Limb (tissue), 2 donors: ENCODE data around the gene PARD3B.
"Not testable (repeated sequence)": the region's sequence is repeated elsewhere in the genome, so short reads cannot be mapped to it uniquely, and the experiment has no call there.

ENCODE experiments used
- DNase-seq, 2 donors: peaks; one replicate each; pipeline ENCODE4 v3.0.0-alpha.2; 2016; ENCODE audit errors: extremely low spot score in 2 of 2

The PARD3B gene

DNA sequence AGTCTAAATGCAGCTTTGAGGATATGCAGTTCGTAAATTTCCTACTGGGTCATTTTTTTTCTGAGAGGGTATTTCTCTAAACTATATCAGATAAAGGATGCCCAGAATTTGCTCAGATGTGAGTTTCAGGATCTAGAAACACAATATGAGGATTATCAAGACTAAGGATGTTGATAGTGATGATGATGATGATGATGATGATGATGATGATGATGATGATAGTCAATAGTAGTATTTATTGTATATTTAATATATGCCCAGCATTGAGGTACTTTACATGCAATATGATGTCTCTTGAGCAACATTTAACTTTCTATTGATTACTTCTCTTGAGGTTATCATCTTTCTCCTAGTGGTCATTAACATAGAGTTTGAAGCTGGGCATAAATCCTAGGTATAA, 914.9 kb downstream of the PARD3B start:
- DNase-seq = no peak

DNA sequence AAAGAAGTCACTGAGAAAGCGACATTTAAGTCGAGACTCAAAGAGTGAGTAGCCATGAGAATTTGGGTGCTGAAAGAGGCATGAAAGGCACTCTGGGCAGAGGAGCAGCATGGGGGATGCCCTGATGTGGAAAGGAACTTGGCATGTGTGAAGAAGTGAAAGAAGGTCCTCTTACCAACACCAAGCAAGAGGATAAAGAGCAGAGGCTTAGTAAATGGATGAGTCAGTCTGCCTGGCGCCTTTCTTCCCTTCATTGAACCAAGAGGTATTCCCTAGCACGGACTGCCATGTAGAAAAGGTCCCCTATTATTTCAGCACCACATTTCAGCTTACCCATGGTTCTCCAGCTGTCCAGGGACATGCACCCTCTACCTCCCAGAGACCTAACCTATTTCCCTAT, 915.9 kb downstream of the PARD3B start:
- DNase-seq = no peak

DNA sequence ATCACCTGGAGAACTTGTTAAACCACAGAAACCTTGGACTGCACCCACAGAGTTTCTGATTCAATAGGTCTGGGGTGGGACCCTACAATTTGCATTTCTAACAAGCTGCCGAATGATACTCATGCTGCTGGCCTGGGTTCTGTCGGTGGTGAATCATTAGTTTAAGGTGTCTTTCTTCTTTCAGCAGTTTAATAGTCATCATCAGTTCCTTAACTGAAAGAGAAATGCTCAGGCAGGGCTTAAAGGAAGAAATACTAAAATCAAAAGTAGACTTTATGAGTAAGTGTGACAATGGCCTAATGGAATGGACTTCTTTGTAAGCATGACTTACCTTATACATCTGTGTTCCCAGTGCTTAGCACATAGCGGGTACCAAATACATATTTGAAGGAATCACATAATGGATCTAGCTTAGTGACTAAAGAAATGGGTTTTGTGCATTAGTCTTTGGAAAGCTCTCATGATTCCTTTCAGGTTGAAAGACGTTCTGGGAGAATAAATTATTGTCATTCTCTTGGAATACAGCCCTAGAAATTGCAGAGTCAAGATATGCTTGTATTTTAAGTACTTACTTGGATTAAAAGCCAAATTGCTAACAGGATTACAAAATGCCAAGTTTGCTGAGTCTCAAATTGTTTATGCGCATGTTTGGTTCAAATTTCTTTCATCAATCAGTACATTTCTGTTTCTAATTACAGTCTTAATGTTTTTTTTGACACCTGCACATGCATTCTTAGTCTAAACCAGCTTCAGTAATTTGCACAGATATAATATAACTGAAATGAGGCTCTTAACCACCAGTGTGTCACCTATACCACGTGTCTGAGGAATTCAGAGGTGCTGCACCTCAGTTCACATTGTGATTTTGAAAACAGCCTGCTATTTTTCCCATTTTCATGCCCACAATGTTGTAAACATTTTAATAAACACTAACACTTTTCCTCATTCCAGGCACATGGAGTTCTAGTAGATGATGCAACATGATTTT, 916.7 kb downstream of the PARD3B start:
- DNase-seq = no peak

DNA sequence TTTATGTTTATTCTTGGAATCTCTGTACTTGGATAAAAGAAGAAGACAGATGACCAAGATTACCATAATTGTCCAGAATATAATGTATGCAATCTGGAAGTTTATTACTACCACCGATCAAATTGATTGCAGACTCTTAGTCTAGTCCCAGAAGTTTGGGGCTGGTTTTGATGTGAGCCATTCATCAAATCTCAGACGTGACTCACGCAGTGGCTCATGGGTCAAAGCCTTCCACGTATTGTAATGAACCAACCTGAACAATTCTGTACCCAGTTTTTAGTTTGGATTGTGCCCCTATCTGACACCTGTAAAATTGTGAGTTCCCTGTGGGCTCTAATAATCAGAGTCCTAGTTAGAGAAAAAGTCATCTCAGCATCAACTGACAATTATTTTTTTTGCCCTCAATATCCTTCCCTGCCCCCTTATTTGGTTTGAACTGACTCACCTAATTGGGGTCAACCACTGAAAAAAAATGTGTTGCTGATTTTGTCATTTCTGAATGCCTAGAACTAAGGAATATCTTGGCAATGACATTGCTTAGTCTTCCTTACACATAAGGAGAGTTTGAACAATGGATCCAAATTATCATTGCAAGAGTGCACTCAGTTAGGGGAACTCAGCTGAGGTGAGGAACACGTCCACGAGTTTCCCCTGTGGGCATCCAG, 917.5 kb downstream of the PARD3B start:
- DNase-seq = no peak

DNA sequence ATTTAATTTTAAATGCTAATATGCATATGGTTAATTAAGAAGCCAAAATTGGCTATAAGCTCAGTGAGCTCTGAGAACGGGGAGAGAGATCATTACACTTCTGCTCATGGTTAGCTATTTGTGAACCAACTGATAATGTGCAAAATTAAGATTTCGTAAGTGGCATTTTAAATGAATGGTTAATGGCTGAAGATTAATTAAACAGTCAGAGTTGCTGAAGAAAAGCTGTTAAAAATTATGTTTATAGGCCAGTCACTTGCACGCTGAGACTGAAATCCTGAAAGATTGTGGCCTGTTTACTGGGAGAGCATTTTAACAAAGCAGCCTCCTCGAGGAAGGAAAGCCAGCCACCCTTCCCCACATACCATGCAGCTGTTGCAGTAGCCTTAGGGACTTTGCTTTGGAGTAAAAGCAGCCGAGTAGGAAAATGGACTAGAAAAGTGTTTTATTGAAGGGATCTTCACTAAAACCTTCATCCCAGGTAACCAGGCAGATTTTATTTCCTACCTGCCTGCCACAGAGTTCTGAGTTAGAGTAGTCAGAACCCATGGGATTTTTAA, 918.3 kb downstream of the PARD3B start:
- peak in 1 of 2 donors; percentile 29 for DNase-seq

DNA sequence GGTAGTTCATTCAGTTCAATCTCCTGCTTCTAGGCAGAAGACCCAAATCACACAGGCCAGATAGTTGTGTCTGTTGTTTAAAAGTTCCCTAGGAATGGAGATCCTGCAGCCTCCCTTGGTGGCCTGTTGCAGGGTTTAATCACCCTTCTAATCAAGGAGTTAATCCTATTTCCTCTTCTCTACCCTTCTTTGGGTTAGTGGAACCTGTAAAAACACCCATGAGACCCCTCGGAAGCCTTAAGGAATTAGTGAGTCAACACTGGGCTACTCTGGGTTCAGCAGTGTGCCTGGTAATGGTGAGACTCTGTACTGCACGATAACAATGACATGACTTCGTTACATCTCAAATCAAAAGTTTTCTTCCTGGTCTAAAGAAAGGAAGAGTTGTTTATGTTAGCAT, 919.4 kb downstream of the PARD3B start:
- no peak for DNase-seq

DNA sequence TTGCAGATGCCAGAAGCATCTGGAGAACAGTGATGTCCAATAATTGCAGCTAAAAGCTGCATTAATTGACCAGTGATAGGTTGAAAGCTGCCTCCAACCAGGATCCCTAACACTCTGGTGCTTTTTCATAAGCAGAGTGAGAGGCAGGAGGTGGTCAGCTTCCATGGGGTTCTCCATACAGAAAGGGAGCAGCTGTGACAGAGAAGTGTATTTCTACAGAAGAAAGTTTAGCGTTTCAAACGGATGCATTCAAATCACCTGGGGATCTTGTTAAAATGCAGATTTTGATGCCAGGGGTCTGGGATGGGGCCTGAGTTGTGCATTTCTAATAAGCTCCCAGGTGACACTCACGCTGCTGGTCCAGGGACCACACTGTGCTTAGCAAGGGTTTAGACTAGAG, 920.5 kb downstream of the PARD3B start:
- no peak for DNase-seq

DNA sequence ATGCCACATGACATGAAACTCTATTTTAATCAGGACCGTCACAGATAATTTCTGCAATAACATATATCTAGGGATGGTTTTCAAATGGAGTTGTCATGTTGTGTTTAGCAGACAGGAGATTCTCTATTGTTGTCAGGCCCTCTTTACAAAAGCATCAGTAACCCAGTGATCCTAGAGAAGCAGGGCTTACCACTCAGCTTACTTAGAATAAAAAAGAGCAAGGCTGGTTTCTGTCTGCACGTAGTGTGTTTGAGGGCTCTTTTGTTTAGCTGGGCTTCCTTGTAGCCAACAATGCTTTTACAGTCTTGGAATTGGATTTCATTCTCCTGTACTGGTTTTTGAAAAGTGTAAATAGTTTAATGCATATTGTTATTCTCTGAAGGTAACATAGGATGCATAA, 926.5 kb downstream of the PARD3B start:
- no peak for DNase-seq

DNA sequence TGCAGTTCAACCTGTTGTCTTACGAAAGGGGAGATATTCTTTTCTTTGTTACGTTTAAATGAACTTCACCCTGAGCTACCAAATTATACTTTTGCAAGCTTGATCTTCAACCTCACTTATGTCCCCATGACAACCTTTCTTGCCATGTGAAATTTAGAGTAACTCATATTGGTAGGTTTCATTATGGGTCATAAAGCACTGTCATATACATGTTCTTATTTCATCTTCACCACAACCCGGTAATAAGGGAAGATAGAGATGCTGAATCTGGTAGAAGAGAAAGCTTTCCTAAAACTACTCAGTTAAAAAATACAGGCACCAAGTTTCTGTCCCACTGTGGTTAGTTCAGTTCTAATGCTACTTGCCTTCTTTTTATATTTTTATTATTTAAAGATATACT, 928.5 kb downstream of the PARD3B start:
- DNase-seq = no peak

DNA sequence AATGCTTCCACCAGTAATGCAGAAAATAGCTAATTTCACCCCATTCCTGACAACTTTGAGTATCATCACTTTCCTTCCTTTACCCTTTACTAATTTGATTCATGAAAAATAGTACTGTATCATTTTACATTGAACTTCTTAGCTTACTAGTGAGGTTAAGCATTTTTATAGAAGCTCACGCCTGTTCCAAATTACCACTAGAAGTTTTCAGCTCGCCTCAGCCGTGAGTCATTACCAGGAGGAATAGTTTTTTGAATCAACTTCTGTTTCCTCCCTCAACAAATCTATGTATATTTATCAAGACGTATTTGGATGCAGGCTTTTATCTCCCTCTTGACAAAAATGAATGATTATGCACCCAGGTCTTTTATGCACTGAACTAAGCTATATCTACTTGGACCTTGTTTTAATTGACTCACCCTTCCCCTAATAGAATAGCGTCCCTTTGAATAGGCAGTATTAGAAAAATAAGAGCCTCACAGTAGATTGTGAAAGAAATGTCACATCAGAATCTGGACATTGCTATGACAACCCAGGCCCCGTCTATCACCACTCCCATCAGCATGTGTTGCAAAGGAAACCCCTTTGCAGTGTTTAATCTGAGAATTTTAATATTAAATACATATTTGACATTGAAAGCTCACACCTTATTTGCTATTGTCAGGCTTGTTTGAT, 929.6 kb downstream of the PARD3B start:
- no peak for DNase-seq

DNA sequence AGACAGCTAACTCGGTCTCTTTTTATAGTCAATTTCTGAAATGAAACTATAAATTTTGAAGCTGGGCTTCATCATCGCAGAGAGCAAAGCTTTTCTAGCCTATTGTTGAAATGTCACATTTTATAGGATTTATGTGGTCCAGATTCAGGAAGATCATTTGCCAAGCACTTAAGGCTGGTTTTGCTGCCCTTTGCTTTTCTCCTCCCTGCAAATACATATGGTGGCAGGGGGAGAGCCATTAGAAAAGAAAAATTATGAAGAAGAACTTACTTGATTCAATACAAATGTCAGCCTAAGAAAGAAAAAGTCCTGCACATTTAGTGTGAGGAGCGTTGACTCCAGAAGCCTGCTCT, 930.1 kb downstream of the PARD3B start:
- no peak for DNase-seq

DNA sequence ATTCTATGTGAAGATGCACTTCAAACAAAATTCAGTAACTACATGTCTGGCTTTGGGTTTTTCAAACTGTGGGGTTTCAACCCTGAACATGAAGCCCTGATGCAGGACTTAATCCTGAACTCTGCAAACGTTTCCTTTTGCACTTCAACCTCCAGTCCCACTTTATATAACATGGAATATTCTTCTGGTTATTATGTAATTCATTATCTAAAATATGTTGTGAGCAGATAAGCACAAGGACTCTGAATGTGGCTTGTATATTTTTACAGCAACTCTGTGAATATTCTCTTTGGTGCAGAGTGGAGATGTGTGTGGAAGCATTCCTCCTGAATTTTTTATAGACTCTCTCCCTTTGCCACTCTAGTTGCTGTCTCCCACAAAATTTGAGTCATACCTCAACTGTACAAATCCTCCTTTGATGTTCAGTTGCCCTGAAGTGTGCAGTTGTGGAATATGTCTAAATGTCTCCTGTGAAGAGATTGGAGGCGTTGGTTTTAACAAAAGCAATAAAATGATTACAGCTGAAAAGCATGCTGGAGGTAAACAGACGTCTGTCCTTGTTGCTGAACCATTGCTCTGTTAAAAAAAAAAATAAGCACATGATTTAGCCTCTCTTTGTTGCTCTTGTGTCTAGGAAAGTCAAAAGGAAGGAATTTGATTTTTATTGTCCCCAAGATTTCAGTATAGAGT, 931.9 kb downstream of the PARD3B start:
- DNase-seq = no peak

DNA sequence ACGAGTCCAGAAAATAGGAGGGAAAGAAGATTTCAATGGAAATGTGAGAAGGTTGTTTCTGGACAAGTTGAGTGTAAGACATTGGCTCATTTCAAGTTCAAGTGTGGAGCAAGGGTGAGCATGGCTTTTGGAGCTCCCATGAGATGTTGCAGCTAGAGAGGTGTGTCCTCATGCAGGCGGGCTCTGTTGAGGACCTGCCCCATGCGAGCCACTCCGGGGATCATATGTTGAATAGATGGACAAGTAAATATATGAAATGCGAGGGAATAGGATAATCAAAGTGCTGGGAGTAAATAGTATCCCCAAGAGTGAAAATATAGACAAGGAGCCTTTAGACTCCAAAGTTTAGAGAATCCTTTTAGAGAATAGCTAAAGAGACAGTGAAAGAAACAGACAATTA, 936.6 kb downstream of the PARD3B start:
- no peak for DNase-seq

DNA sequence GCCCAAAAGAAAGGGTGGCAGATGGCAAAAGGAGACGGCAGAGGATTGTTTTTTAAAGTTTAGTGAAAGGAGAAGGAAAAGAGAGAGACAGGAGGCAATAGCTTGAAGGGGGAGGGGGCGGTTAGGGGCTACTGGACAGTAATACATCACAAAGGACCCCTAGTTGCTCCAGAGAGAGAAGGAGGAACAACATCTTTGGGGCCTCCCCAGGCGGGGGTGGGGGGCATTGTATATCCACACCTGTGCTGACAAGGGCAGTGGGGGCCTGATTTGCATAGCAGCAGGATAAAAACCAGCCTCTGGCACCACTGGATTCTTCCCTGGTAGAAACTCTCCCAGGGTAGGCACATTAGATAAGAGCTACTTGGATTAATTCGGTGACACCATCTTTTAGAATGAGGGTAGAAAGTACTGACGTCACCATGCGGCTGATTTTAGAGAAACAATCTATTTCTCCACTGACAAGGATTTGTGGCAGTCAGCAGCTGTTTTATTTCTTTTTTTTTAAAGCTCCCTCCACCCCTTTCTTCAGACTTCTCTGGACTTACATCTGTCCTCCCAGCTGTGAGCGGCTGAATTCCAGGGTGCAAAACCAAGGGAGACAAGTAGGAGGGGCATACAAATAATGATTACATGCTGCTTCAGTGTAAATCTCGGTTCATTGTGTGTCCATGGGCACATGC, 937.3 kb downstream of the PARD3B start:
- DNase-seq = peak in 1 of 2 donors; percentile 73

DNA sequence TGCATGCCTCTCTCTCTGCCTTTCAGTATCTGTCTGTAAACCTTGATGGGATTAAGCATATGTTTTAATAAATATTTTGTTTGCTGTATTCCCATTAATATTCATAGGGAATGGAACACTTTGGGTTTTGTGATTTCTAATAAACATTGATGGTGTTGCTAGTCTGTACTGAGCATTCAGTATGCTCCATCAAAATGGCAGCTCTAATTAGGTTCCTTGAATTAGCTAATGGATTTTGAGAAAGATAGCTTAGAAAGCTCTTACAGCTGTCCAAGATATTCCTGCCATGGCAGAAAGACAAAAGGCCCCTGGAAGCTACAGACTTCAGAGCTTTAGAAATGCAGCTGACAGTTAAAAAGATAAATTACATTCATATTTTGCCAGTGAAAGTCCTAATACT, 937.8 kb downstream of the PARD3B start:
- DNase-seq = no peak

DNA sequence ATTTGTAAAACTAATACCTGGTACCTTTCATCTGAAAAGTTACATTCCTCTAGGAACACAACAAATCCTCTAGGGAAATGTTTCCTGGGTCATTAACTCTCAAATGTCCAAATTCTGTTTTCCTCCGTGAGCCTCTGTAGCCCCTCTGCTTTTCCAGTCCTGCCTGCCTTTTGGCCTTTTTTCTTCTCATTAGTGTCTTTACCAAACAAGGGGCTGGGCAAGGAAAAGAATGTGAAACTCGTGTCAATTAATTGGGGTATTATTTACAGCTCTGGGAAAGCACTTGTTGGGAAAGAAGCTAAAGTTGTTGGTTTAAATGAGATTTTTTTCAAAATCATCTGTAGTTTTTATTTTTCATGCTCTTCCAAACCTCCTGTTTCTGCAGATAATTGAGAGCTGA, 938.9 kb downstream of the PARD3B start:
- no peak for DNase-seq

DNA sequence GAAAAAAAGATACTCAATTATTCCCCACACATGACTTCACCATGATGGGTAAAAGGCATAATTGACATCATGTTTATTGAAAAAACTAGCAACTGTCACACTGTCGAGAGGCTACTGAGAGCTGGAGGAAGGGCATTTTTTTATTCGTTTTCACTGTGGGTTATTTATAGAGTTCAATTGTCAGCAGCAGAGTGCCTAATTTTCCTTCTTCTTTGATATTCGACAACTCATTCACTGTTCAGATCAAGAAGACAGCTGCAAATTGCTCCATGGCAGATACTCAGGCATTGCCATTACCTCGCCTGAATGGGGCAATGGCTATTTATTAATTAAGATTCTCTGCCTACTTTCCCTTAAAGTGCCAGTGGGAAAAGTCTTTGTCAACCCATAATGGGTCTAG, 939.5 kb downstream of the PARD3B start:
- DNase-seq = no peak

DNA sequence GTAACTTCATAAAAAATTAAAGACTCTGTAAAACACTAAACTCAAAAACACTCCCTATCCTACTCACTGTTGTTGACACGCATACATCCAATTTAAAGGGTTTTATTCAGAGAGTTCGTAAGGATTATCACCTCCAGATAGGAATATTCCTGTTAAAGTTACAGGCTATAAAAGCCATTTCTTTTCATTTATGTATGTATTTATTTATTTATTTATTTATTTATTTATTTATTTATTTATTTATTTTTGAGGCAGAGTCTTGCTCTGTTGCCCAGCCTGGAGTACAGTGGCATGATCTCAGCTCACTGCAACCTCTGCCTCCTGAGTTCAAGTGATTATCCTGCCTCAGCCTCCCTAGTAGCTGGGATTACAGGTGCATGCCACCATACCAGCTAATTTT, 948.3 kb downstream of the PARD3B start:
- DNase-seq = not testable (repeated sequence)

DNA sequence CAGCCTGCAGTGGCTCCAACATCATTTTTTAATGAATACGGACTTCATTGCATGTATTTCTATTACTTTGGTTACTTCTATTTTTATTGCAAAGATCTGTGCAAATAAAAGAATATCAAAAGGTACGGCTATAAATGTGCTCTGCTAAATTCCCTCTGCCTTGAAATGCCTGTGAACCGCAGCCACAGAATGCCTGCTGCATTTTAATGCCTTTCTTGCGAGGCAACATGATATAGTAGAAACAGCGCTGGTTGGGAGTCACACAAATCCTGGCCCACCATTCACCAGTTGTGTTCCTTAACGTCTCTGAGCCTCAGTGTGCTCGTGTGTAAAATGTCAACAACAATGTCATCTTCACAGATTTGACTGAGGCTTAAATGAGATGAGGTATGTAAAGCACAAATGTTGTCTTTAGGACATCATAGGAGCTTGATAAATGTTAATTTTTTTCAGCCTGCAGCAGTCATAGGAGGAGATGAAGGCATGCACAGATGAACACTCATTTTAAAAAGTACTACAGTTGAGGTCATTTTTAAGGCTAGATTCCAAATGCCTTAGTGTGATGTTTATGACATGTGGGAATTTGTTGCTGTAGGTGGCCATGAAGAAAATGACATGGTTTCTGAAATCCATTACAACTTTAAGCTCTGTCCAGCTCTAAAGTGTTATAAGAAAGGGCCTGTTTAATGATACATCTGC, 949.4 kb downstream of the PARD3B start:
- DNase-seq = no peak

DNA sequence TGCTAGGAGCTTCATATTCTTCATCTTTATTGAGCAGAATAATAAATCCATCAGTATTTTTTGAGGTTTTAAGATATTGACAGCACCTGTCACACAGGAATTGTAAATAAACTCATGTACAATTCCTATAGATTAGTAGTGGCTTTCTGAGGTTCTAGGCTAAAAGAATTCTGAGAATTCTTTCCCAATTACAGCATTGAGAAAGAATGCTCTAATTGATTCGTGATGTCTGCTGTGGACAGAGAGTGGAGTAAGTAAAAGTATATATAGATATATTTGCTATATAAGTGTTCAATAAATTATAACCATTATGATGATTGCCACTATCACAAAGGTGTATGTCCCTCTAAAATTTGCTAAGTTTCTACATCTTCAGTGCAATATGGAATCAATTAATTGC, 950.5 kb downstream of the PARD3B start:
- DNase-seq = no peak
